Activated CD8-positive, alpha-beta memory T cell treated with anti-CD3 and anti-CD28 coated beads, Interleukin-2, amount 50 U/mL, for 4 hours (primary cell): ENCODE results near the gene ACAD9.

ENCODE experiments used
- DNase-seq: peaks from one replicate; pipeline ENCODE4 v3.0.0-alpha.2; 2020

Gene ACAD9

DNA sequence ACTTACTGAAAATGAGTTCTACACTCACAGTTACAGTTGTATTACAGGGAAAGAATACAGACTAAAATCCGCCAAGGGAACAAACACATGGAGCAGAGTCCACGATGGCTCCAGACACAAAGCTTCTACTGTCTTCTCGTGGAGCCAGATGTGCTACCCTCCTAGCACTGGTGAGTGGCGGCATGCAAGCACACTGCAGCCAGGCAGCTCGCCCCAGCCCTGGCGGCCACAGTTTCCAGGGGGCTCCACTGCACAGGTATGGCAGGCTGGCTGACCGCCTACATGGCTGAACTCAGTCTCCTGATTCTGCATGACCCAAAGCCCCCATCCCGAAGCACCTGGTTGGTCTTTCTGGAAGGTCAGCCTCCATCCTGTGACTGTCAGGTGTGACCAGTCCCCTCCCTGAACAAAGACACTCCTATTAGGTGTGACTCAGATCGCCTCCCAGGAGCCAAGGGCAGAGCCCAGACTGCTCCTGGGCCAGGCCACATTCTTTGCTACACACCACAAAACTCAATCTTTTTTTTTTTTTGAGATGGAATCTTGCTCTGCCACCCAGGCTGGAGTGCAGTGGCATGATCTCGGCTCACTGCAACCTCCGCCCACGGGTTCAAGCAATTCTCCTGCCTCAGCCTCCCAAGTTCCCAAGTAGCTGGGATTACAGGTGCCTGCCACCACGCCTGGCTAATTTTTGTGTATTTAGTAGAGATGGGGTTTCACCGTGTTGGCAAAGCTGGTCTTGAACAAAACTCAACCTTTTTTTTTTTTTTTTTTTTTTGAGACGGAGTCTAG, 62.9 kb downstream of the ACAD9 start:
- no peak for DNase-seq

DNA sequence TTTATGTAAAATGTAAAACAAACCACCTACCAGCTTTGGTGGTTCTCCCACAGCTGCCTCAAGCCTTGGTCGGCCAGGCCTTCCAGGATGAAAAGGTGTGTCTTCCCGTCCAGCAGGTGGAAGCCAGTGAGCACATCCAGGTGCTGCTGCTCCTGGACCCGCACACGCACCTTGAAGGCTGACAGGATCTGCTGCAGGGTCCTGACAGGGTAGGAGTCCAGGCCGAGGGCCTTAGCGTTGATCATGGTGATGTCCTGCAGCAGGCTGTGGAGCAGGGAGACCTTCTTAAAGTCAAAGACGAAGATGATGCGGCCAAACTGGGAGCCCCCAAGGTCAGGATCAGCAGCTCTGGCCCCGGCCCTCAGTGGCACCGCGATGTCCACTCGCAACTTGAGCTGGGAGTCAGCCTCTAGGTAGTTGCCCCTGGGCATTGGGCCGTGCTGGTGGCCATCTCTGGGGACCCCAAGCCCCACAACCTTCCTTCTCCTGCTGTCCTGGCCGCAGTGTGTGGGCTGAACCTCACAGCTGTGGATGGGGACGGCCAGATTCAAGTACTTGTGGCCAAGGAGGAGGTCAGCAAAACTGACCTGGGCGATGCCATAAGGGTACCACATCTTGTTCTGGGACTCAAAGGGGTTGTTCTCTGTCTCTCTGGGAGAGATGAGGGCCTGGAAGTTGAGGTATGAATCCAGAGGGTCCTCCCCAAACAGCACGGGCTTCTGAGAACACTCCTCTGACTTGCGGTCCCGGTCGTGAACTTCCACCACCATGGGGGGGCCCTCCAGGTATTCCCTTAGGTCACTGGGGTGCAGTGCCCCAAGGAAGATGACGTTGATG, 65.8 kb downstream of the ACAD9 start:
- no peak for DNase-seq

DNA sequence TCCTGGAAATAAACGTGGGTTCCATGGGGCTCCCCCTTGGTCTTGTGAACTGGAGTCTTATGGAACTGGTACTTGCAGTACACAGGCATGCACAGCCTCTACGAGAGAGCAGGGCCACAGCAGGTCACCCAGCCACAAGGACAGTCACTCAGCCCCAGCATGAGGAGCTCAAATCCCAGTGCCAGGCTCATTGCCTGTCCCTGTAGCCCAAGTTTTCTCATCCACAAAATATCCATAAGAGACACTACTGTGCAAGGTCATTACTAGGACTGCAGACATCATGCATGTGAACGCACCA, 66.4 kb downstream of the ACAD9 start:
- DNase-seq = no peak

DNA sequence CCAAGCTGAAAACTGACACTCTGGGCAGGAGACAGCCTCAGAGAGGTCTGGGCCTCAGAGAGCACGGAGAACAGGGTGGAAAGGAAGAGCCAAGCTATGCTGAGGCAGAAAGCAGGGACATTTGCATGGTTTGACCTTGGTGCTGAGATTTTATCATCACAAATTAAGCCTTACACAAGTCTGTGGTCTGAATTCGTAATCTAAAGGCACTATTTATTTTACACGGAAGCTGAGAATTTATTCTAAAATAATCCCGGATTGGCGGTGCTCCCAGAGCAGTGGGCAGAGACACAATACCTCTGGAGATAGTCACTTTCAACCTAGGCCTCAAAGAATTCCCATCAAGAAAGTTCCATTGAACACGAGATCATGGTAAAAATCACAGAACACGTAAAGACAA, 67.0 kb downstream of the ACAD9 start:
- DNase-seq = no peak

DNA sequence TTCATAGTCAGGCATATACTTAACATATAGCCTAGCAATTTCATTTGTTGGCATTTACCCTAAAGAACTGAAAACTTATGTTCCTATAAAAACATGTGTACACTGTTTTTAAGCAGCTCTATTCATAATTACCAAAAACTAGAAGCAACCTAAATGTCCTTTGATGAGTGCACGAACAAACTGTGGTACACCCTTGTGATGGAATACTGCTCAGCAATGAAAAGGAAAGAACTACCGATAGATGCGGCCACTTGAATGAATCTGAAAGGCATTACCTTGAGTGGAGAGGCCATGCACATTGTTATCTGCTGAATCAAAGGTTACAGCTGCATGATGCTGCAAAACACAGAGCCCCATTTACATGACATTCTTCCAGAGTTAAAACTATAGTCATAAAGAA, 69.7 kb downstream of the ACAD9 start:
- no peak for DNase-seq

DNA sequence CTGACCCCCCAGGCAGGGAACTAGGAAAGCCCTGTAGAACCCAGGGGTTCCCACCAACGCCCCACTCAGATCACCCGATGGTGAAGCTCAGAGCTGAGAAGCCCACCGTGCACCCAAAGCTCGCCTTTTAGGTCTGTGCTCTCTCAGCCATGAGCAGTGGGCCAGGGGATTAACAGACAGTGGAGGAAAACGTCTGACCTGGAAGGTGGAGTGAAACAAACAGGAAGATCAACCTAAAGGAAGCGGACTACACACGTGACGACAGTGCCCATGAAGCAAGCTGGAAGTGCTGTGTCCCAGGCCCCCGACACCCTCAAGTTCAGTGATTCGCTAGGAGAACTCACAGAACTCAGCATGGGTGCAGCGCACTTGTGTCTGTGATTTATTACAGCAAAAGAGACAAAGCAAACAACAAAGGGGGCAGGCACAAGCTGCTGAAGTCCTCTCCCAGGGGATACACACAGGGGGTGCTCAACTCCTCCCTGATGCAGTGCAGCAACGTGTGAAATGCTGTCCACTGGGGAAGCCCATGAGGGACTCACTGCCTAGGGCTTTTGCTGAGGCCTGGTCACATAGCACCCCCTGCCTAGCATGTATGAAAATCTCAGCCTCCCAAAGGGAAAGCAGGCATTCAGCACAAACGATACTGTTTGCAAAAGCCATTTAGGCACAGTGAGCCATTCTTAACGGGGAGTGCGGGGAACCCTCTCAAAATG, 71.0 kb downstream of the ACAD9 start:
- DNase-seq = no peak

DNA sequence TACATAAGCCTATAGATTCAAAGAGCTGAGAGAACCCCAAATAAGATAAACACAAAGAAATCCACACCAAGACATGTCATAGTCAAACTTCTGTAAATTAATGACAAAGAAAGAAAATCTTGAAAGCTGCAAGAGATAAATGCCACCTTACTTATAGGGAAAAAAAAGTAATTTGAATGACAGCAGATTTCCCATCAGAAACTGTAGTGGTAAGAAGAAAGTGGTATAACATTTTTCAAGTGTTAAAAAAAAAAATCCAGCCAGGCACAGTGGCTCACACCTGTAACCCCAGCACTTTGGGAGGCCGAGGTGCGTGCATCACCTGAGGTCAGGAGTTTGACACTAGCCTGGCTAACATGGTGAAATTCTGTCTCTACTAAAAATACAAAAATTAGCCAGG, 77.0 kb downstream of the ACAD9 start:
- DNase-seq = no peak
